ENCODE measurements around the gene SH3PXD2B. TPM values are rescaled to one million over a fixed set of nuclear protein-coding genes. Genes with fewer than 3 reads are reported as not detected.

The SH3PXD2B gene
- total RNA-seq, 1 donor from 2014 or later, result 74.1 TPM

DNA sequence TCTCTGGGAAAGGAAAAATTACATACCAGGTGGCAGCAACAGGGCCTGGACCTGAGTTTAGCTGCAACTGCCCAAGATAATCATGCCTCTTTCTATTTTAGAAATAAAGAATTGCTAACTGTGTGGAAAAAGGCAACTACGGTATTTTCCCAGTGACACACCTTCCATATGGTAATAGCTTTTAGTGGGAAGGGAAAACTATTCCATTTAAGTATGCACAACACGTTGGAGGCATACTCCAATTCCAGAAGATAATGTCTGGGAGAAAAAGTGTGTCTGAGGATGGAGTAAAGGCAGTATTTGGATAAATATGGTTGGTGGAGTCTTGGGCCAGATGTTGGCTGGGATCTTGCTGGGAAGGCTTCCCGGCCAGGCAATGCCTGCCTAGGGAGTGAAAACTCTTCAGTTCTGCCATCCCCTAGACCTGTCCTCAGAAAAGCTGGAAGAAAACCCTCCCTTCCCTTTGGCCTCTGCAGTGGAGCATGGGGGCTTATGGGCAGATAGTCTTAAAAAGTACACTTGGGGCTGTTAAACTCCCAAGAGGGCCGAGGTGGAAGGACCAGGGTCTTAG lies 40.6 kb downstream of the SH3PXD2B start:
- no peak overlapping the region for H3K27ac Mint-ChIP-seq (ENCODE audit: unreplicated experiment)
- TF ChIP-seq, protein P1, sequence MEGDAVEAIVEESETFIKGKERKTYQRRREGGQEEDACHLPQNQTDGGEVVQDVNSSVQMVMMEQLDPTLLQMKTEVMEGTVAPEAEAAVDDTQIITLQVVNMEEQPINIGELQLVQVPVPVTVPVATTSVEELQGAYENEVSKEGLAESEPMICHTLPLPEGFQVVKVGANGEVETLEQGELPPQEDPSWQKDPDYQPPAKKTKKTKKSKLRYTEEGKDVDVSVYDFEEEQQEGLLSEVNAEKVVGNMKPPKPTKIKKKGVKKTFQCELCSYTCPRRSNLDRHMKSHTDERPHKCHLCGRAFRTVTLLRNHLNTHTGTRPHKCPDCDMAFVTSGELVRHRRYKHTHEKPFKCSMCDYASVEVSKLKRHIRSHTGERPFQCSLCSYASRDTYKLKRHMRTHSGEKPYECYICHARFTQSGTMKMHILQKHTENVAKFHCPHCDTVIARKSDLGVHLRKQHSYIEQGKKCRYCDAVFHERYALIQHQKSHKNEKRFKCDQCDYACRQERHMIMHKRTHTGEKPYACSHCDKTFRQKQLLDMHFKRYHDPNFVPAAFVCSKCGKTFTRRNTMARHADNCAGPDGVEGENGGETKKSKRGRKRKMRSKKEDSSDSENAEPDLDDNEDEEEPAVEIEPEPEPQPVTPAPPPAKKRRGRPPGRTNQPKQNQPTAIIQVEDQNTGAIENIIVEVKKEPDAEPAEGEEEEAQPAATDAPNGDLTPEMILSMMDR (IDR thresholded peaks at IDR 0.05; ENCODE audit: unreplicated experiment), result no peak

DNA sequence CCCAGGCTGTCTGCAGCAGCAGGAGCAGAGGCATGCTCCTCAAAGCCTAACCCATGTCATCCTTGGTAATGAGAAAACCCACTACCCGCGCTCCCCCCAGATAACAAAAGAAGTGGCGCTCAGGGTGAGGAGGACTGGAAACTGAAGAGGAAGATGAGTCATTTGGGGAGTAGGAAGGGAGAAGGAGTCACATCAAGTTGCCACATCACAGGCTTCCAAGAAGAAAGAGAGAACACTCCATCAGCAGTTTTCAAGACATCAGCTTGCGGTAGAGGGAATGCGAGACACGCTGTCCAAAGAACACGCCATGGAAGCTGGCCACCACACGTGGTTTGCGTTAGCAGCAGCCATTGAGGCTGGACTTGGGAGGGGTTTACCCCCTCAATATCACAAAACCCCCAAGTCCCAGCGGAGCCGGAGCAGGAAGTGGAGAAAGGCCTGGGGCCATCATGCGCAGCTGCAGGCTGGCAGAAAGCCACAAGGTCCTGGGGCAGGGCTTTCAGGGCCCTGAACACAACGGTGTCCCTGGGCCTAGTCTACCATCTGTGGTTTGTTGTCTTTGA lies 41.5 kb downstream of the SH3PXD2B start:
- no peaks in the 10 kb centered on the region for H3K27me3 Mint-ChIP-seq (ENCODE audit: unreplicated experiment)
- H3K4me1 Mint-ChIP-seq (ENCODE audit: unreplicated experiment), result peaks cover 5% of the 10 kb centered on the region
- TF ChIP-seq, protein P1 (IDR thresholded peaks at IDR 0.05; ENCODE audit: unreplicated experiment), result no peak
- H3K36me3 Mint-ChIP-seq (ENCODE audit: low read depth, unreplicated experiment), result peaks cover 27% of the 10 kb centered on the region
- no peak overlapping the region for H3K4me3 Mint-ChIP-seq (ENCODE audit: unreplicated experiment)
- DNase-seq (ENCODE audit: low spot score), result no peak
- no peaks in the 10 kb centered on the region for H3K9me3 Mint-ChIP-seq (ENCODE audit: unreplicated experiment)
- H3K27ac Mint-ChIP-seq (ENCODE audit: unreplicated experiment), result no peak overlapping the region

More for the DNA sequence above, 40.6 kb downstream of the SH3PXD2B start:
- H3K4me3 Mint-ChIP-seq (ENCODE audit: unreplicated experiment), result peak overlapping the region; percentile 15
- DNase-seq (ENCODE audit: low spot score), result no peak
- H3K36me3 Mint-ChIP-seq (ENCODE audit: low read depth, unreplicated experiment), result peaks cover 29% of the 10 kb centered on the region
- H3K4me1 Mint-ChIP-seq (ENCODE audit: unreplicated experiment), result peaks cover 5% of the 10 kb centered on the region
- no peaks in the 10 kb centered on the region for H3K9me3 Mint-ChIP-seq (ENCODE audit: unreplicated experiment)
- no peaks in the 10 kb centered on the region for H3K27me3 Mint-ChIP-seq (ENCODE audit: unreplicated experiment)

DNA sequence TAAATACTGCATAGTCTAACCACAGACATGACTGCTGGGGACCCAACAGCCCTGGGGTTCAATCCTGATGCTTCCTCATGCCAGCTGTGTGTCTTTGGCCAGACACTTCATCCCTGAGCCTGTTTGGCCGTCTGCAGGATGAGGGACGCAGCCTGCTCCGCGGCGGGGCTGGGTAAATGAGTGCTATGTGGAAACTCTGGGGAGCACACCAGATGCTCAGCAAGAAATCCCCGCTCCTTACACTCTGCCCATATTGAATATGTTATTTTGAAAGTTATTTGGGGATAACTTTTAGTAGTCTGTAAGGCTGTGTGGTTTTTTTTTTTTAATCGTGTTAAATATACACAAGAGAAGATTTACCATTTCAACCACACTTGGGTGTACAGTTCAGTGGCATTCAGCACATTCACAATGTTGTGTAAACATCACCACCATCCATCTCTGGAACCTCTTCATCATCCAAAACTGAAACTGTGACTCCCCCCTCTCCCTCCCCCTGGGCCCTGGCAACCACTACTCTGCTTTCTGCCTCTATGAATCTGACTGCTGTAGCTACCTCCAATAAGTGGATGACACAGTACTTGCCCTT lies 42.7 kb downstream of the SH3PXD2B start:
- no peak overlapping the region for H3K27ac Mint-ChIP-seq (ENCODE audit: unreplicated experiment)
- H3K4me1 Mint-ChIP-seq (ENCODE audit: unreplicated experiment), result peaks cover 5% of the 10 kb centered on the region
- peaks cover 21% of the 10 kb centered on the region for H3K36me3 Mint-ChIP-seq (ENCODE audit: low read depth, unreplicated experiment)
- H3K27me3 Mint-ChIP-seq (ENCODE audit: unreplicated experiment), result no peaks in the 10 kb centered on the region
- DNase-seq (ENCODE audit: low spot score), result no peak
- H3K4me3 Mint-ChIP-seq (ENCODE audit: unreplicated experiment), result no peak overlapping the region
- TF ChIP-seq, protein P1 (IDR thresholded peaks at IDR 0.05; ENCODE audit: unreplicated experiment), result no peak
- no peaks in the 10 kb centered on the region for H3K9me3 Mint-ChIP-seq (ENCODE audit: unreplicated experiment)

DNA sequence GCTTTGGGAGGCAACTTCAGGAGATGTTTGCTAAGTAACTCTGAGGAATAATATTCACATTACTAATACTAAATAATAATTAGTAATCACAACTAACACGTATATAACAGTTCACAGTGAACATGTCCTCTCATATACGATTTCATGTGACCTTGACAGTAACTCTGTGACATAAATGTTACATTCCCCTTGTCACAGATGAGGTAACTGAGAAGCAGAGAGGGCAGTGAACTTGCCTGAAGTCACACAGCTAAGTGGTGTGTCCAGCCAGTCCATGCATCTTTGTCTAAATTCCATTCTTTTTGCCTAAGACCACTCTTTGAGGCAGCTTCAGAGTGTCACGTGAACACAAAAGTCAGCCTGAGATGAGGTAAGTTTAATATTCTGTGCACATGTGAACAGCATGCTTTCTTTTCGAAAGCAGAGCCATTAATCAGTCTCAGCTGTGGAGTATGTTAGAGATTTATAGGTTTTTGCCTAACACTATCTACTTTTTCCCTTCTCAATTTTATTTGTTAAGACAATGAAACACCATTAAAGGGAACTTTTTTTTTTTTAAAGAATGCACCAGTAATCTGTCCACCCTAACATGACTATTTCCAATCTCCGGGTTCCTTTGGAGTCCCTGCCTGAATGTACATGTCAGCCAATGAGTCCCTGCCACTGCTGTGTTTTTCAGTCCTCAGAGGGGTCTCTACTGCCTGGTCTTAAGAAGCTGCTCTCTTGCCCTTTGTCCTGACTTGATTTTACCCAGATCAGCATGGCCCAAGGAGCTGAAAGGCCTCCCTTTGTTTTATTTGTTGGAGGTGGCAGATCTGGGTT lies 43.5 kb downstream of the SH3PXD2B start:
- H3K27ac Mint-ChIP-seq (ENCODE audit: unreplicated experiment), result no peak overlapping the region
- H3K9me3 Mint-ChIP-seq (ENCODE audit: unreplicated experiment), result no peaks in the 10 kb centered on the region

More for the DNA sequence above, 43.5 kb downstream of the SH3PXD2B start:
- TF ChIP-seq, protein P1 (IDR thresholded peaks at IDR 0.05; ENCODE audit: unreplicated experiment), result no peak
- peaks cover 25% of the 10 kb centered on the region for H3K36me3 Mint-ChIP-seq (ENCODE audit: low read depth, unreplicated experiment)
- no peaks in the 10 kb centered on the region for H3K27me3 Mint-ChIP-seq (ENCODE audit: unreplicated experiment)
- no peak for DNase-seq (ENCODE audit: low spot score)
- peaks cover 5% of the 10 kb centered on the region for H3K4me1 Mint-ChIP-seq (ENCODE audit: unreplicated experiment)
- H3K4me3 Mint-ChIP-seq (ENCODE audit: unreplicated experiment), result no peak overlapping the region

All from endothelial cell (in vitro differentiated cells).